ENCODE measurements around the gene SEC22A. TPM values are rescaled to one million over a fixed set of nuclear protein-coding genes. Genes with fewer than 3 reads are reported as not detected.

SEC22A gene
- total and polyA plus RNA-seq, 5 experiments from 2014 or later, result 6.7 to 19.8 (median 12.7) TPM

DNA sequence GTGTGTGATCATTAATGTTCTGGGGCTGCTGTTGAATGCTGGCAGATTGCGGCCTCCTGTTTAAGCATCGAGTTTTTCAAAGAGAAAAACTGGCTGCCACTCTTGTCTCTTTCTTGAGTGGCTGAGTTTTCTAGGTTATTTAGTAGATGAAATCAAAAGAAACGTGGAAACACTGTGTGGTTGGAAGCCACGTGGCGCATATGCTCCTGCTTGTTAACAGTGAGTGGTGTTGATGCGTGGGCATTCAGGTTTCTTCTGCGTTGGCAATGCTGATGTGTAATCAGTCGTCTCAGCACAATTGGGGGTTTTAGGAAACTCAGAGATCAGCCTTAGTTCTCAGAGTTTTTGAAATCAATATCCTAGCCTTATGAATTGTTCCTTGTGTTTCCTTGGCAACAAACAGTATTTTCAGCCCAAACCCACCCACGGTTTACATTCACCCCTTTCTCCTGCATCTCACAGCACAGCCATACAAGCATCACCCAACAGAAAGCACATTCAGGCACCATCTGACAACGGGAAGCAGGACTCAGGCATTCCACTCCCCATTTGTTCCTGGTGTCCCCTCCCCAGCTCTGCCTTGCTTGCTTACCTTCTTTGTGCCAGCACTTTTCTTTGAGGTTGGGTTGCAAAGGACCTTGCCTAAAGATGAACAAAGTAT lies 74.7 kb downstream of the SEC22A start:
- H3K36me3 Mint-ChIP-seq, result peaks cover 4 to 11% (median 5%) of the 10 kb centered on the region in 3 donors

GRCh38 chr3:123277106-123277505 lies 75.4 kb downstream of the SEC22A start:
- Mint-ChIP-seq H3K36me3 (peaks cover 0 to 5% (median 0%) of the 10 kb centered on the region in 3 donors), H3K27me3 (no peaks in the 10 kb centered on the region)

More for the DNA sequence above, 74.7 kb downstream of the SEC22A start:
- Mint-ChIP-seq H3K27me3 (no peaks in the 10 kb centered on the region), H3K27ac (no peak overlapping the region), H3K9me3 (no peaks in the 10 kb centered on the region), H3K4me3 (no peak overlapping the region), H3K4me1 (peaks cover 0 to 6% (median 0%) of the 10 kb centered on the region in 4 donors)
- ATAC-seq (no peak), DNase-seq (no peak)
- POLR2A ChIA-PET, result no interaction called here

GRCh38 chr3:123278446-123278845 lies 76.7 kb downstream of the SEC22A start:
- peaks cover 0 to 6% (median 0%) of the 10 kb centered on the region in 4 donors for H3K4me1 Mint-ChIP-seq
- ATAC-seq (no peak), DNase-seq (no peak)
- H3K27ac Mint-ChIP-seq, result no peak overlapping the region
- POLR2A ChIA-PET, result no interaction called here
- no peak overlapping the region for H3K4me3 Mint-ChIP-seq
- H3K9me3 Mint-ChIP-seq, result no peaks in the 10 kb centered on the region
- H3K36me3 Mint-ChIP-seq, result no peaks in the 10 kb centered on the region
- H3K27me3 Mint-ChIP-seq, result no peaks in the 10 kb centered on the region

More at GRCh38 chr3:123277106-123277505, 75.4 kb downstream of the SEC22A start:
- Mint-ChIP-seq H3K9me3 (no peaks in the 10 kb centered on the region), H3K4me1 (peaks cover 0 to 6% (median 0%) of the 10 kb centered on the region in 4 donors), H3K4me3 (no peak overlapping the region), H3K27ac (no peak overlapping the region)
- no peak for DNase-seq
- ATAC-seq, result no peak
- POLR2A ChIA-PET, result interaction anchor here (0.5 kb wide), 1 partner anchor 75 kb away, joined by 5 read pairs; the partner anchor contains the start of gene SEC22A

- H3K36me3 Mint-ChIP-seq, result no peaks in the 10 kb centered on the region
- no peaks in the 10 kb centered on the region for H3K9me3 Mint-ChIP-seq
- DNase-seq (no peak), ATAC-seq (no peak)
- peaks cover 0 to 6% (median 0%) of the 10 kb centered on the region in 4 donors for H3K4me1 Mint-ChIP-seq
- H3K4me3 Mint-ChIP-seq, result no peak overlapping the region
- no peak overlapping the region for H3K27ac Mint-ChIP-seq
- H3K27me3 Mint-ChIP-seq, result no peaks in the 10 kb centered on the region
- POLR2A ChIA-PET, result no interaction called here
Observed at GRCh38 chr3:123279121-123279520, 77.4 kb downstream of the SEC22A start.

DNA sequence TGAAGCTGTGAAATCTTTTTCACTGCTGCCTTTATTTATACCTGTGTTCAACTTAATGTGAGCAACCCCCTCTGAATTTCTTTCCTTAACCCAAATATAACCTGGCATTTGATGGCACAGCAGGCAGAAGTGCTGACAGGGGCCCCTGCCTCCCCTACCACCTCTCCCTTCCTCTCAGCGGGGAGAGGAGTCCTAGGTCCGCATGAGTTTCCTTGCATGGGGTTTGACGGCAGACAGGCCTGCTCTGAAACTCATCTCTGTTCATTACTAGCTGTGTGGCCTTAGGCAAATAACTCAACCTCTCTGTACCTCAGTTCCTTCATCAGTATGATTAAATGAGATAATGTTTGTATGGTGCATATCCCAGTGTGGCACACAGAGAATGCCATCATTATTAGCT lies 79.7 kb downstream of the SEC22A start:
- no peak overlapping the region for H3K27ac Mint-ChIP-seq
- peaks cover 0 to 6% (median 0%) of the 10 kb centered on the region in 4 donors for H3K4me1 Mint-ChIP-seq
- DNase-seq (no peak), ATAC-seq (no peak)
- H3K36me3 Mint-ChIP-seq, result no peaks in the 10 kb centered on the region
- H3K9me3 Mint-ChIP-seq, result no peaks in the 10 kb centered on the region
- no peak overlapping the region for H3K4me3 Mint-ChIP-seq
- no peaks in the 10 kb centered on the region for H3K27me3 Mint-ChIP-seq
- POLR2A ChIA-PET, result no interaction called here

- Mint-ChIP-seq H3K4me1 (peaks cover 0 to 7% (median 0%) of the 10 kb centered on the region in 4 donors), H3K36me3 (no peaks in the 10 kb centered on the region), H3K9me3 (peaks cover 0 to 4% (median 0%) of the 10 kb centered on the region in 9 donors), H3K4me3 (no peak overlapping the region), H3K27ac (no peak overlapping the region), H3K27me3 (peaks cover 0 to 3% (median 0%) of the 10 kb centered on the region in 5 donors)
- ATAC-seq, result no peak
- no peak for DNase-seq
- POLR2A ChIA-PET, result no interaction called here
Observed at GRCh38 chr3:123281929-123282328, 80.2 kb downstream of the SEC22A start.

DNA sequence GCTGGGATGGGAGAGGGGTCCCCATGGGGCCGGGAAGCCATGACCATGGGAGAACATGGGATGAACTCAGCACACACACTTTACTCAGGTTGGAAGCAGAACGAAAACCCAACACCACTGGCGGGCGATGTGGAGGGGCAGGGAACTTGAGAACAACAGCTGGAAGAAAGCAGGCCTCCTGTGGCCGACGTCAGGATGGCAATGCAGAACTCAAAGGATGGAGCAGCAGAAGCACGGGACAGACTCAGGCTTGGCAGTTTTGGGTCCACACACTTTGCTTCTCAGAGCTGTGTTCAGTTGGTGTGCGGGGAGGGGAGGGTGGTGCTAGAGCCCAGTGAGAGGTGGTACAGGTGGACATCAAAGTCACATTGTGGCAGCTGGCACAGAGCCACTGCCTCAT lies 80.7 kb downstream of the SEC22A start:
- Mint-ChIP-seq H3K27me3 (peaks cover 0 to 8% (median 0%) of the 10 kb centered on the region in 5 donors), H3K9me3 (peaks cover 0 to 9% (median 0%) of the 10 kb centered on the region in 9 donors), H3K4me3 (no peak overlapping the region), H3K36me3 (no peaks in the 10 kb centered on the region), H3K4me1 (peaks cover 0 to 9% (median 0%) of the 10 kb centered on the region in 4 donors), H3K27ac (no peak overlapping the region)
- POLR2A ChIA-PET, result no interaction called here
- no peak for ATAC-seq
- DNase-seq, result no peak

GRCh38 chr3:123283074-123283473 lies 81.3 kb downstream of the SEC22A start:
- Mint-ChIP-seq H3K4me1 (peaks cover 0 to 11% (median 0%) of the 10 kb centered on the region in 4 donors), H3K36me3 (no peaks in the 10 kb centered on the region), H3K4me3 (no peak overlapping the region), H3K27ac (no peak overlapping the region), H3K9me3 (peaks cover 0 to 11% (median 0%) of the 10 kb centered on the region in 9 donors), H3K27me3 (peaks cover 0 to 10% (median 0%) of the 10 kb centered on the region in 5 donors)
- ATAC-seq (no peak), DNase-seq (no peak)
- POLR2A ChIA-PET, result no interaction called here

- H3K27me3 Mint-ChIP-seq, result peaks cover 0 to 10% (median 0%) of the 10 kb centered on the region in 5 donors
- H3K4me3 Mint-ChIP-seq, result no peak overlapping the region
- H3K9me3 Mint-ChIP-seq, result peaks cover 0 to 11% (median 0%) of the 10 kb centered on the region in 9 donors
- H3K27ac Mint-ChIP-seq, result no peak overlapping the region
- peaks cover 0 to 11% (median 0%) of the 10 kb centered on the region in 4 donors for H3K4me1 Mint-ChIP-seq
- POLR2A ChIA-PET, result no interaction called here
- DNase-seq (no peak), ATAC-seq (no peak)
- no peaks in the 10 kb centered on the region for H3K36me3 Mint-ChIP-seq
Observed at GRCh38 chr3:123283657-123284398, 82.1 kb downstream of the SEC22A start.

DNA sequence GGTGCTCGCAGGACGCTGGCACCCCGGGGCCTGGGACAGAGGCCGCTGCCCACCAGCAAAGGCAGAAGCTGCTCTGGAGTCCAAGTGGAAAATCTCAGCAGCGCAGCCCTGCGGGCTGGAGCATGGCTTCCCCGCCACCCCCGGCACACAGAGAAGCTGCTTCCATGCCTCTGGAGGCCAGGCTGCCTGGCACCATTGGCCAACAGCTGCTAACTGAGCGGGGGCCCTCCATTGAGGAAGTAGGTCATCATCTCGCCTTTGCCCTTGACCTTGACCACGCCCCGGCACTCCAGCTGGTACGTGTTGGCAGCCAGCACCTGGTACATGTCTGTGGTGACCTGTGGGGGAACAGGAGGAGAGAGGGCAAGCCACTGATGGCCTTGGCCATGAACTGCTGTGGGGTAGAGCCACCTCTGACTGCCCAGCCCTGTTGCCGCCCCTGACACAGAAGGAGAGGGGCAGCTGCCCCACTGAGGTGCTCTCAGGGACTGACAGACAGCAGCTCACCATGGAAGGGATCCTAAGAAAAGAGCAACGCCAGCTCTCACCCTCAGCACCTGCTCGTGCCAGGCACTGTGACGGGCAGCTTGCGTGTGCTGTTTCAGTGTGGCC lies 82.8 kb downstream of the SEC22A start:
- H3K36me3 Mint-ChIP-seq, result no peaks in the 10 kb centered on the region
- H3K4me3 Mint-ChIP-seq, result no peak overlapping the region
- POLR2A ChIA-PET, result no interaction called here
- H3K27ac Mint-ChIP-seq, result no peak overlapping the region
- DNase-seq (no peak), ATAC-seq (no peak)
- peaks cover 0 to 8% (median 0%) of the 10 kb centered on the region in 4 donors for H3K4me1 Mint-ChIP-seq
- H3K9me3 Mint-ChIP-seq, result peaks cover 0 to 11% (median 0%) of the 10 kb centered on the region in 9 donors
- peaks cover 0 to 10% (median 0%) of the 10 kb centered on the region in 5 donors for H3K27me3 Mint-ChIP-seq

DNA sequence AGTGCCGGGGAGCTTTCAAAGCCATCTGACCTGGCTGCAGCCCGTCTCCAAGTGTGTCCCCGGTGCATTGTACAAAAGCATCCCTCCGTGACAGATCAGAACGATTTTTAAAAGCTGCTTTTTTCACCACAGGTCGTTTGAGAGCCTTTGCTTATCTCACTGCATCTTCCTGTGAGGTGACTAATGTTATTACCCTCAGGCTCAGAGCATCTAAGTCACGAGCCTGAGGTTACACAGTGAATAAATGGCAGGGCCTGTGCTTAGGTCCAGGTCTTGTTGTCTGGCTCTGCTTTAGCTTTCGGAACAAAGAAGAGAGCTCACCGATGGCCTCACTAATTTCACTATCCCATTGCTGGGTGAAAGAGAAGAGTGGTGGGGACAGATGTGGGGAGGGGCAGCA lies 83.3 kb downstream of the SEC22A start:
- POLR2A ChIA-PET, result interaction anchor here (0.5 kb wide), 1 partner anchor 21 kb away, joined by 3 read pairs; no protein-coding TSS in a partner anchor
- ATAC-seq, result no peak
- DNase-seq, result no peak
- Mint-ChIP-seq H3K4me3 (no peak overlapping the region), H3K4me1 (peaks cover 0 to 8% (median 0%) of the 10 kb centered on the region in 4 donors), H3K27me3 (peaks cover 0 to 14% (median 0%) of the 10 kb centered on the region in 5 donors), H3K9me3 (peaks cover 0 to 16% (median 0%) of the 10 kb centered on the region in 9 donors), H3K27ac (no peak overlapping the region), H3K36me3 (peaks cover 0 to 1% (median 0%) of the 10 kb centered on the region in 3 donors)

DNA sequence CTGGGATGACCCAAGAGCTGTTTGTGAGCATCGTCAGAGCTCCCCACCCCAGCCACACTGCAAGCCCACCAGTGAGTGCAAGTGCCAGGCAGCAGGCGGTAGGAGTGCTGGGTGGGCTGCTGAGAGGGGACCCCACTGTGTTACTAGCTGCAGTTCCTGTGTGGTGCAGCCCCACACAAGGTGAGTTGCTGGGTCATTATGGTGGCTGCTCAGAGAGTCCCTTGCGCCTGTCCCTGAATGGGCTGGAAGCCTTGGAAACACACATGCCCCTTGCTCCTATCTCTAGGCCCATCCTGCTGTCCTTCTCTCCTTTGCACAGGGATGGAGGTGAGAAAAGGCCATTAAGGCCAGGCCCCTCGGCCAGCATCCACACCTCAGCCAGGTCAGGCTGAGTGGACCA lies 83.7 kb downstream of the SEC22A start:
- Mint-ChIP-seq H3K36me3 (peaks cover 0 to 1% (median 0%) of the 10 kb centered on the region in 3 donors), H3K4me3 (no peak overlapping the region), H3K27ac (no peak overlapping the region), H3K9me3 (peaks cover 0 to 20% (median 0%) of the 10 kb centered on the region in 9 donors), H3K27me3 (peaks cover 0 to 18% (median 0%) of the 10 kb centered on the region in 5 donors), H3K4me1 (peaks cover 0 to 8% (median 0%) of the 10 kb centered on the region in 4 donors)
- POLR2A ChIA-PET, result interaction anchor here (0.5 kb wide), 1 partner anchor 21 kb away, joined by 3 read pairs; no protein-coding TSS in a partner anchor
- ATAC-seq (no peak), DNase-seq (no peak)
